HepG2 (cell line): ENCODE data around the gene RASA1. TPM values are rescaled to one million over a fixed set of nuclear protein-coding genes. Genes with fewer than 3 reads are reported as not detected.
A peak's percentile ranks its signal among the peaks of the same experiment; 100 is the strongest.

Source experiments
- BATF2 ChIP-seq: sonication (generic); formaldehyde crosslinking; IDR thresholded peaks from 2 replicates; pipeline ENCODE4 v1.8.0; 2022; ENCODE audit warnings: mild to moderate bottlenecking, missing genetic modification reagents, moderate library complexity
- CAMTA2 ChIP-seq: sonication (generic); formaldehyde crosslinking; IDR thresholded peaks from 2 replicates; pipeline ENCODE4 v1.4.0; 2020; ENCODE audit warnings: mild to moderate bottlenecking, missing genetic modification reagents, borderline replicate concordance
- GFI1 ChIP-seq: sonication (generic); formaldehyde crosslinking; IDR thresholded peaks from 2 replicates; pipeline ENCODE4 v1.5.0; 2020; ENCODE audit warnings: missing genetic modification reagents, mild to moderate bottlenecking, borderline replicate concordance
- HNRNPH1 ChIP-seq: fragments of 200-400 bp; formaldehyde crosslinking; optimal IDR thresholded peaks from 2 replicates; pipeline ENCODE3; 2017; ENCODE audit warnings: mild to moderate bottlenecking, low read depth, low read length
- JUND ChIP-seq: sonication (generic); formaldehyde crosslinking; IDR thresholded peaks from 2 replicates; pipeline ENCODE4 v1.8.0; 2022; ENCODE audit warnings: mild to moderate bottlenecking, missing genetic modification reagents
- NCOA2 ChIP-seq: sonication (generic); formaldehyde crosslinking; IDR thresholded peaks from 2 replicates; pipeline ENCODE4 v1.8.0; 2022; ENCODE audit warnings: inconsistent platforms
- NFYC ChIP-seq: IDR thresholded peaks from 2 replicates; pipeline ENCODE4 v1.6.1; 2016; ENCODE audit warnings: missing genetic modification reagents, missing compliant biosample characterization
- PTBP1 ChIP-seq: fragments of 200-400 bp; formaldehyde crosslinking; IDR thresholded peaks from 2 replicates; pipeline ENCODE4 v1.6.1; 2018; ENCODE audit warnings: low read length, low read depth; ENCODE audit not compliant: poor library complexity, severe bottlenecking
- RELA ChIP-seq: sonication (generic); formaldehyde crosslinking; IDR thresholded peaks from 2 replicates; pipeline ENCODE4 v1.4.0; 2020; ENCODE audit warnings: missing genetic modification reagents
- SUZ12 ChIP-seq: fragments of 150-350 bp; IDR thresholded peaks from 2 replicates; pipeline ENCODE4 v1.6.1; 2014; ENCODE audit warnings: low read depth, low read length
- TFE3 ChIP-seq: IDR thresholded peaks from 2 replicates; pipeline ENCODE4 v1.6.1; 2016
- TIGD3 ChIP-seq: sonication (generic); formaldehyde crosslinking; IDR thresholded peaks from 2 replicates; pipeline ENCODE4 v1.5.1; 2020; ENCODE audit warnings: mild to moderate bottlenecking, missing genetic modification reagents, borderline replicate concordance
- U2AF2 ChIP-seq: fragments of 200-400 bp; formaldehyde crosslinking; IDR thresholded peaks from 2 replicates; pipeline ENCODE4 v1.6.1; 2017; ENCODE audit warnings: low read depth, mild to moderate bottlenecking, low read length
- ZNF121 ChIP-seq: sonication (generic); formaldehyde crosslinking; IDR thresholded peaks from 2 replicates; pipeline ENCODE4 v1.5.0; 2020; ENCODE audit warnings: mild to moderate bottlenecking, missing genetic modification reagents
- ZNF3 ChIP-seq: IDR thresholded peaks from 2 replicates; pipeline ENCODE4 v1.7.0; 2017; ENCODE audit warnings: inconsistent platforms
- ZNF709 ChIP-seq: sonication (generic); formaldehyde crosslinking; IDR thresholded peaks from 2 replicates; pipeline ENCODE4 v1.5.0; 2020; ENCODE audit warnings: mild to moderate bottlenecking, missing genetic modification reagents
- polyA plus RNA-seq, 8 experiments: library from polyadenylated mRNA; depleted of rRNA in 3 of 8; stranded (reverse) in 7 of 8; unstranded in 1 of 8; fragments of >200 nt; fragmentation: Illumina TruSeq in 4 of 8; extraction: Trizol in 4 of 8; gene quantifications; 2 replicates each; pipeline versions ENCODE4 v1.2.1 to v1.2.3, GENCODE V29; 2011 to 2016; ENCODE audit warnings: low read depth in 4 of 8, missing spikeins in 1 of 8, mixed read lengths in 1 of 8; ENCODE audit not compliant: insufficient read depth in 1 of 8
- total RNA-seq, 5 experiments: library from RNA; depleted of rRNA; stranded (reverse); fragments of >200 nt; fragmentation: Illumina TruSeq; extraction: Trizol; gene quantifications; 2 replicates each; pipeline ENCODE4 v1.2.3, GENCODE V29; 2016; ENCODE audit warnings: low read depth in 1 of 5
- TF ChIP-seq, protein P1 (sequence below): sonication (generic); formaldehyde crosslinking; IDR thresholded peaks from 2 replicates; pipeline ENCODE4 v1.4.0; 2020; ENCODE audit warnings: missing genetic modification reagents
- TF ChIP-seq, protein P2 (sequence below): IDR thresholded peaks from 2 replicates; pipeline ENCODE4 v1.6.1; 2012; ENCODE audit warnings: inconsistent platforms
- TF ChIP-seq, protein P3 (sequence below): IDR thresholded peaks from 2 replicates; pipeline ENCODE4 v1.6.1; 2016; ENCODE audit warnings: missing biosample characterization, missing genetic modification reagents, low read depth
- TF ChIP-seq, protein P4 (sequence below): sonication (generic); formaldehyde crosslinking; IDR thresholded peaks from 2 replicates; pipeline ENCODE4 v1.5.1; 2020; ENCODE audit warnings: mild to moderate bottlenecking, missing genetic modification reagents, moderate library complexity

RASA1 gene
- total and polyA plus RNA-seq, 2 of the 13 experiments (the other 11 are each of a cell fraction or from before 2014, with no cell fraction given): 19.5 to 20.5 TPM

DNA sequence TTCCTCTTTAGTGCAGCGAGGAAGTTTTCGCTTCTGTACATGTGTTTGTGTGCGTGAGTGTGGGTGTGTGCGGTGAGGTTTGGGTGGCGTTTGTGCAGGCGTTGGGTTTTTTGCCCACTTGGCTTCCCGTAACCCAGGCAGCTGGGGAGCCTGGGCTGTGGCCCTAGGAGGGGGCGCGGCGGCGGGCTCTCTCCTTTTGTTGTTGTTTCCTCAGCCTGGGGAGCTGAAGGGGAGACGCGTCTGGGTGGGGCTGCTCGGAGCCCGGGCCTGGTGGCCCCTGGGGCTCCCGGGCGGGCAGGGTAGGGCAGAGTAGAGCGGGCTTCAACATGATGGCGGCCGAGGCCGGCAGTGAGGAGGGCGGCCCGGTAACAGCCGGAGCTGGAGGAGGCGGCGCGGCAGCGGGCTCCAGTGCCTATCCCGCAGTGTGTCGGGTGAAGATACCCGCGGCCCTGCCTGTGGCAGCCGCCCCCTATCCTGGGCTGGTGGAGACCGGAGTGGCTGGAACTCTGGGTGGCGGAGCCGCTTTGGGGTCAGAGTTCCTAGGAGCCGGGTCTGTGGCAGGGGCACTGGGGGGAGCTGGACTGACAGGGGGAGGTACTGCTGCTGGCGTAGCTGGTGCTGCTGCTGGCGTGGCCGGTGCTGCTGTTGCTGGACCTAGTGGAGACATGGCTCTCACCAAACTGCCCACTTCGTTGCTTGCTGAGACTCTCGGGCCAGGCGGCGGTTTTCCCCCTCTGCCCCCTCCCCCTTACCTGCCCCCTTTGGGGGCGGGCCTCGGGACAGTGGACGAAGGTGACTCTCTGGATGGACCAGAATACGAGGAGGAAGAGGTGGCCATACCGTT, 665 bp downstream of the RASA1 start (continued):
- TF ChIP-seq, protein P1, sequence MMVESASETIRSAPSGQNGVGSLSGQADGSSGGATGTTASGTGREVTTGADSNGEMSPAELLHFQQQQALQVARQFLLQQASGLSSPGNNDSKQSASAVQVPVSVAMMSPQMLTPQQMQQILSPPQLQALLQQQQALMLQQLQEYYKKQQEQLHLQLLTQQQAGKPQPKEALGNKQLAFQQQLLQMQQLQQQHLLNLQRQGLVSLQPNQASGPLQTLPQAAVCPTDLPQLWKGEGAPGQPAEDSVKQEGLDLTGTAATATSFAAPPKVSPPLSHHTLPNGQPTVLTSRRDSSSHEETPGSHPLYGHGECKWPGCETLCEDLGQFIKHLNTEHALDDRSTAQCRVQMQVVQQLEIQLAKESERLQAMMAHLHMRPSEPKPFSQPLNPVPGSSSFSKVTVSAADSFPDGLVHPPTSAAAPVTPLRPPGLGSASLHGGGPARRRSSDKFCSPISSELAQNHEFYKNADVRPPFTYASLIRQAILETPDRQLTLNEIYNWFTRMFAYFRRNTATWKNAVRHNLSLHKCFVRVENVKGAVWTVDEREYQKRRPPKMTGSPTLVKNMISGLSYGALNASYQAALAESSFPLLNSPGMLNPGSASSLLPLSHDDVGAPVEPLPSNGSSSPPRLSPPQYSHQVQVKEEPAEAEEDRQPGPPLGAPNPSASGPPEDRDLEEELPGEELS (CRISPR knock-in tag): no peak
- TF ChIP-seq JUND (CRISPR knock-in tag) (no peak), RELA (CRISPR knock-in tag) (no peak), TIGD3 (no peak), NFYC (CRISPR knock-in tag) (no peak), ZNF3 (CRISPR knock-in tag) (no peak), TFE3 (CRISPR knock-in tag) (no peak), GFI1 (CRISPR knock-in tag) (no peak), BATF2 (CRISPR knock-in tag) (no peak), ZNF121 (no peak), ZNF709 (no peak), U2AF2 (no peak), HNRNPH1 (no peak), PTBP1 (no peak), CAMTA2 (CRISPR knock-in tag) (no peak; the same call in 1 of the 2 replicates), SUZ12 (no peak), NCOA2 (CRISPR knock-in tag) (no peak)
- TF ChIP-seq, protein P2, sequence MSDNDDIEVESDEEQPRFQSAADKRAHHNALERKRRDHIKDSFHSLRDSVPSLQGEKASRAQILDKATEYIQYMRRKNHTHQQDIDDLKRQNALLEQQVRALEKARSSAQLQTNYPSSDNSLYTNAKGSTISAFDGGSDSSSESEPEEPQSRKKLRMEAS: no peak; the same call in 1 of the 2 replicates
- TF ChIP-seq, protein P3, sequence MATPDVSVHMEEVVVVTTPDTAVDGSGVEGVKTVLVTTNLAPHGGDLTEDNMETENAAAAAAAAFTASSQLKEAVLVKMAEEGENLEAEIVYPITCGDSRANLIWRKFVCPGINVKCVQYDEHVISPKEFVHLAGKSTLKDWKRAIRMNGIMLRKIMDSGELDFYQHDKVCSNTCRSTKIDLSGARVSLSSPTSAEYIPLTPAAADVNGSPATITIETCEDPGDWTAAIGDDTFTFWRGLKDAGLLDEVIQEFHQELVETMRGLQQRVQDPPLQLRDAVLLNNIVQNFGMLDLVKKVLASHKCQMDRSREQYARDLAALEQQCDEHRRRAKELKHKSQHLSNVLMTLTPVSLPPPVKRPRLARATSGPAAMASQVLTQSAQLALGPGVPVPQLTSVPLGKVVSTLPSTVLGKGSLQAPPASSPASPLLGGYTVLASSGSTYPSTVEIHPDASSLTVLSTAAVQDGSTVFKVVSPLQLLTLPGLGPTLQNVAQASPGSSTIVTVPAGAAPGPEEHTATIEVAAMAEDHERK (CRISPR knock-in tag): no peak
- TF ChIP-seq, protein P4, sequence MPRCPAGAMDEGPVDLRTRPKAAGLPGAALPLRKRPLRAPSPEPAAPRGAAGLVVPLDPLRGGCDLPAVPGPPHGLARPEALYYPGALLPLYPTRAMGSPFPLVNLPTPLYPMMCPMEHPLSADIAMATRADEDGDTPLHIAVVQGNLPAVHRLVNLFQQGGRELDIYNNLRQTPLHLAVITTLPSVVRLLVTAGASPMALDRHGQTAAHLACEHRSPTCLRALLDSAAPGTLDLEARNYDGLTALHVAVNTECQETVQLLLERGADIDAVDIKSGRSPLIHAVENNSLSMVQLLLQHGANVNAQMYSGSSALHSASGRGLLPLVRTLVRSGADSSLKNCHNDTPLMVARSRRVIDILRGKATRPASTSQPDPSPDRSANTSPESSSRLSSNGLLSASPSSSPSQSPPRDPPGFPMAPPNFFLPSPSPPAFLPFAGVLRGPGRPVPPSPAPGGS: 0 out of 2 replicates have a peak, but pooled peaks have one; percentile 66
